Endothelial cell of umbilical vein (primary cell): ENCODE results near the gene BEST2. TPM values are rescaled to one million over a fixed set of nuclear protein-coding genes. Genes with fewer than 3 reads are reported as not detected.

ENCODE experiments used
- BruUV-seq: library from RNA; stranded (reverse); fragments of 400-500 nt; replicated peaks from 2 replicates; lab custom pipeline; 2021; lab: Mats Ljungman, UMichigan
- CTCF ChIA-PET: fragments of 300-600, 350-600 bp; sonication (Branson Sonifier 250); formaldehyde crosslinking; loops from one replicate; lab custom pipeline; 2021; ENCODE audit warnings: antibody characterized with exemption, inconsistent platforms; lab: Charles Lee
- POLR2A ChIA-PET: fragments of 300-600, 350-600 bp; sonication (Branson Sonifier 250); formaldehyde crosslinking; loops from one replicate; lab custom pipeline; 2021; ENCODE audit warnings: antibody characterized with exemption, inconsistent platforms; lab: Charles Lee
- DNase-seq: peaks from one replicate; pipeline ENCODE4 v3.0.0-alpha.2; 2011; ENCODE audit warnings: low read depth, low spot score
- FAIRE-seq: peaks from 2 replicates; lab custom pipeline; 2011; peaks lifted over from hg19 to GRCh38; lab: Jason Lieb, UNC
- H2AFZ ChIP-seq: 2 replicates; pipeline ENCODE4 v1.6.0; 2012; ENCODE audit warnings: low read depth, low read length, control low read depth, inconsistent platforms
- H3K27ac ChIP-seq: 2 replicates; pipeline ENCODE4 v1.5.1; 2011; ENCODE audit warnings: low read depth, mild to moderate bottlenecking, control low read depth, low read length, moderate library complexity; ENCODE audit not compliant: insufficient read depth
- H3K27me3 ChIP-seq, 2 experiments: 2 replicates each; pipeline versions ENCODE4 v1.6.0 to v1.6.1; 2011; ENCODE audit warnings: low read length in 2 of 2, mixed read lengths in 1 of 2; ENCODE audit not compliant: control insufficient read depth in 2 of 2, insufficient read depth in 2 of 2
- H3K36me3 ChIP-seq, 2 experiments: 2 replicates in 1 of 2; 3 replicates in 1 of 2; pipeline ENCODE4 v1.5.1; 2011; ENCODE audit warnings: low read length in 2 of 2, mild to moderate bottlenecking in 1 of 2, moderate library complexity in 1 of 2; ENCODE audit not compliant: control insufficient read depth in 2 of 2, insufficient read depth in 2 of 2; ENCODE audit errors: extremely low read depth in 1 of 2
- H3K4me1 ChIP-seq: 3 replicates; pipeline ENCODE4 v1.5.1; 2011; ENCODE audit warnings: mild to moderate bottlenecking, low read length; ENCODE audit not compliant: control insufficient read depth, insufficient read depth; ENCODE audit errors: extremely low read depth
- H3K4me2 ChIP-seq: 2 replicates; pipeline ENCODE4 v1.6.1; 2011; ENCODE audit warnings: low read length, control low read depth, mixed read lengths; ENCODE audit not compliant: insufficient read depth
- H3K4me3 ChIP-seq, 3 experiments: fragments of 200-600 bp in 1 of 3; sonication (generic), shearing (Covaris generic) in 1 of 3; replicated peaks in 1 of 3; 2 replicates each; pipeline ENCODE4 v1.5.1; 2011 to 2016; ENCODE audit warnings: control low read depth in 3 of 3, low read length in 3 of 3, mild to moderate bottlenecking in 2 of 3, inconsistent platforms in 1 of 3, low read depth in 1 of 3, moderate library complexity in 1 of 3; ENCODE audit not compliant: insufficient read depth in 1 of 3
- H3K79me2 ChIP-seq: 2 replicates; pipeline ENCODE4 v1.6.0; 2012; ENCODE audit warnings: low read length, inconsistent platforms; ENCODE audit not compliant: control insufficient read depth, insufficient read depth
- H3K9ac ChIP-seq: replicated peaks from 2 replicates; pipeline ENCODE3; 2011; ENCODE audit warnings: low read length, control low read depth; ENCODE audit not compliant: insufficient read depth; ENCODE audit errors: extremely low read depth
- H3K9me1 ChIP-seq: replicated peaks from 3 replicates; pipeline ENCODE4 v1.6.0; 2011; ENCODE audit warnings: mild to moderate bottlenecking, low read length; ENCODE audit not compliant: control insufficient read depth, insufficient read depth; ENCODE audit errors: extremely low read depth
- H3K9me3 ChIP-seq: replicated peaks from 2 replicates; pipeline ENCODE4 v1.5.1; 2012; ENCODE audit warnings: low read length, inconsistent platforms; ENCODE audit not compliant: control insufficient read depth, insufficient read depth
- H4K20me1 ChIP-seq: replicated peaks from 2 replicates; pipeline ENCODE3; 2011; ENCODE audit warnings: mild to moderate bottlenecking, low read length; ENCODE audit not compliant: control insufficient read depth, insufficient read depth; ENCODE audit errors: extremely low read depth
- EZH2 ChIP-seq: IDR thresholded peaks from 2 replicates; pipeline ENCODE4 v1.6.1; 2012; ENCODE audit warnings: borderline replicate concordance, low read depth, mild to moderate bottlenecking, moderate library complexity, low read length, inconsistent platforms; ENCODE audit not compliant: severe bottlenecking
- FOS ChIP-seq: IDR thresholded peaks from 2 replicates; pipeline ENCODE4 v1.6.1; 2011; ENCODE audit warnings: mild to moderate bottlenecking, low read length, moderate library complexity, borderline replicate concordance; ENCODE audit not compliant: insufficient read depth
- GATA2 ChIP-seq: IDR thresholded peaks from 2 replicates; pipeline ENCODE4 v1.7.0; 2011; ENCODE audit warnings: low read depth, mild to moderate bottlenecking, moderate library complexity, mixed read lengths, low read length; ENCODE audit not compliant: insufficient read length, insufficient read depth
- JUN ChIP-seq: IDR thresholded peaks from 2 replicates; pipeline ENCODE4 v1.6.1; 2011; ENCODE audit warnings: borderline replicate concordance, low read depth; ENCODE audit not compliant: insufficient read length, insufficient read depth
- MYC ChIP-seq: IDR thresholded peaks from one replicate; pipeline ENCODE4 v1.6.1; 2011; ENCODE audit warnings: mild to moderate bottlenecking, low read depth, low read length
- POLR2A ChIP-seq: IDR thresholded peaks from 2 replicates; pipeline ENCODE4 v1.6.1; 2012; ENCODE audit warnings: low read depth, mild to moderate bottlenecking, control low read depth, low read length
- POLR2AphosphoS5 ChIP-seq: IDR thresholded peaks from 2 replicates; pipeline ENCODE4 v1.6.1; 2012; ENCODE audit warnings: low read depth, mild to moderate bottlenecking, control low read depth, low read length, moderate library complexity; ENCODE audit not compliant: insufficient read depth
- dilution Hi-C: fragments of 300-500 bp; cut with MboI; formaldehyde crosslinking; loops from one replicate; pipeline ENCODE4 v1.15.0; 2019; ENCODE audit warnings: low sequenced_read_pairs; ENCODE audit not compliant: extremely low pct_ligation_motif_present
- intact Hi-C: fragments of 100-400 bp; cut with micrococcal nuclease; formaldehyde crosslinking; loops from one replicate; pipeline ENCODE4 v1.10.0; 2022
- polyA plus RNA-seq, 4 experiments: library from polyadenylated mRNA; depleted of rRNA in 3 of 4; stranded (reverse) in 3 of 4; unstranded in 1 of 4; fragments of >200 nt; gene quantifications; 2 replicates each; pipeline versions ENCODE4 v1.2.1 to v1.2.3, GENCODE V29; 2011 to 2012; ENCODE audit warnings: missing spikeins in 1 of 4
- total RNA-seq: library from RNA; stranded (reverse); gene quantifications from 2 replicates; pipeline ENCODE4 v1.2.3, GENCODE V29; 2021
- TF ChIP-seq, protein P1 (sequence below): IDR thresholded peaks from 2 replicates; pipeline ENCODE4 v1.6.1; 2011; ENCODE audit not compliant: insufficient read depth, insufficient read length
- TF ChIP-seq, protein P2 (sequence below), 2 donors: IDR thresholded peaks; 1 replicate in 1 of 2; 2 replicates in 1 of 2; pipeline ENCODE4 v1.5.1; 2011; ENCODE audit warnings: low read length in 2 of 2, mild to moderate bottlenecking in 2 of 2, moderate library complexity in 2 of 2, control low read depth in 1 of 2, inconsistent platforms in 1 of 2, low read depth in 1 of 2; ENCODE audit not compliant: insufficient read depth in 1 of 2; ENCODE audit errors: extremely low read depth in 1 of 2

Gene BEST2
- total and polyA plus RNA-seq, 2 donors (not counting 3 experiments of a cell fraction or from before 2014, with no cell fraction given): not detected

DNA sequence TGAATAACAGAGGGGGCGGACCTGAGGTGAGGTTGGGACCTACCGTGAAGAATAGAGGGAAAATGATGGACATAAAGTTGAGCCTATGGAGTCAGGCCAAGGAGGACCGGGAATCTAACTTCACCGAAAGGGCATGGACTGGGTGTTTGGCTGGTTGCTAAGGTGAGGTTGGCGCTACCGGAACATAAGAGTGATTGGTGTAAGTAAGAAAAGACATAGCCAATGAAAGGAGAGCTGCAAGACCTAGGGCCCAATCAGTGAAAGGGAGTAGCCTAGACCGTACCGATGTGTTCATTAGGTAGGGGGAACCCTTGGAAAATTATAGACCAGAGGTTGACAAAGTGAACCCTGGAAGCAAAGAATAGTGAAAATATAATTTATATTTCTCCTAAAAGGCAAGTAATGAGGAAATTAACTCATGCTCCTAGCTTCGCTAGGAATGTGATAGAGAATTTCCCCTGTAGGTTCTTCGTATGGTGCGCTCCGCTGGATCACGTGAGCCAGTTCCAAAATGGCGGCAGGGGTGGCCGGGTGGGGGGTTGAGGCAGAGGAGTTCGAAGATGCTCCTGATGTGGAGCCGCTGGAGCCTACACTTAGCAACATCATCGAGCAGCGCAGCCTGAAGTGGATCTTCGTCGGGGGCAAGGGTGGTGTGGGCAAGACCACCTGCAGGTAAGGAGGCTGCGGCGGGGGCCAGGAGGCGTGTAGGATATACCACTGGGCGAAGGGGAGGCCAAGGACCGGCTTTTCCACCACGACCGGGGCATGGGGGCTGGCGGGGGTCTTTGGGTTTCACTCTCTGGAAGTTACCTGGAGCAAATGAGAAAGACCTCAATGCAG, 14.4 kb upstream of the BEST2 start, which contains the start of gene GET3:
GET3 (plus strand) TSS at position 503 of the 840 bp plus-strand sequence; CDS start at position 512, 9 bp downstream.
- ChIA-PET CTCF (interaction anchor here (0.8 to 2.4 kb wide), 8 partner anchors 20 to 111 kb away, joined by 3 to 11 read pairs (median 4); no protein-coding TSS in a partner anchor), POLR2A (interaction anchor here (0.6 to 0.7 kb wide), 2 partner anchors 10 to 14 kb away, joined by 3 to 4 read pairs; no protein-coding TSS in a partner anchor)
- H3K9ac ChIP-seq: peak within 1 kb of the TSS; percentile 83
- H3K27ac ChIP-seq: peak within 1 kb of the TSS; percentile 87
- H2AFZ ChIP-seq: peak within 1 kb of the TSS; percentile 74
- peak within 1 kb of the TSS; percentile 79 for H3K4me2 ChIP-seq
- peaks cover 22% of the 10 kb centered on the region for H3K4me1 ChIP-seq
- H4K20me1 ChIP-seq: no peaks in the 10 kb centered on the region
- peak within 1 kb of the TSS; percentile 64 to 99 (median 69) for H3K4me3 ChIP-seq
- TF ChIP-seq FOS (no peak), JUN (no peak), POLR2AphosphoS5 (peak; percentile 77), POLR2A (peak; percentile 89), GATA2 (no peak), EZH2 (no peak), MYC (no peak)
- TF ChIP-seq, protein P1, sequence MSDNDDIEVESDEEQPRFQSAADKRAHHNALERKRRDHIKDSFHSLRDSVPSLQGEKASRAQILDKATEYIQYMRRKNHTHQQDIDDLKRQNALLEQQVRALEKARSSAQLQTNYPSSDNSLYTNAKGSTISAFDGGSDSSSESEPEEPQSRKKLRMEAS: peak; percentile 90
- TF ChIP-seq, protein P2, sequence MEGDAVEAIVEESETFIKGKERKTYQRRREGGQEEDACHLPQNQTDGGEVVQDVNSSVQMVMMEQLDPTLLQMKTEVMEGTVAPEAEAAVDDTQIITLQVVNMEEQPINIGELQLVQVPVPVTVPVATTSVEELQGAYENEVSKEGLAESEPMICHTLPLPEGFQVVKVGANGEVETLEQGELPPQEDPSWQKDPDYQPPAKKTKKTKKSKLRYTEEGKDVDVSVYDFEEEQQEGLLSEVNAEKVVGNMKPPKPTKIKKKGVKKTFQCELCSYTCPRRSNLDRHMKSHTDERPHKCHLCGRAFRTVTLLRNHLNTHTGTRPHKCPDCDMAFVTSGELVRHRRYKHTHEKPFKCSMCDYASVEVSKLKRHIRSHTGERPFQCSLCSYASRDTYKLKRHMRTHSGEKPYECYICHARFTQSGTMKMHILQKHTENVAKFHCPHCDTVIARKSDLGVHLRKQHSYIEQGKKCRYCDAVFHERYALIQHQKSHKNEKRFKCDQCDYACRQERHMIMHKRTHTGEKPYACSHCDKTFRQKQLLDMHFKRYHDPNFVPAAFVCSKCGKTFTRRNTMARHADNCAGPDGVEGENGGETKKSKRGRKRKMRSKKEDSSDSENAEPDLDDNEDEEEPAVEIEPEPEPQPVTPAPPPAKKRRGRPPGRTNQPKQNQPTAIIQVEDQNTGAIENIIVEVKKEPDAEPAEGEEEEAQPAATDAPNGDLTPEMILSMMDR (IDR thresholded peaks at IDR 0.05; ENCODE audit: extremely low read depth in 1 of 2, insufficient read depth in 1 of 2, low read depth in 1 of 2, low read length in 2 of 2): no peak
- H3K9me1 ChIP-seq: no peaks in the 10 kb centered on the region
- no peaks in the 10 kb centered on the region for H3K27me3 ChIP-seq
- peak; percentile 100 for FAIRE-seq
- H3K79me2 ChIP-seq: peaks cover 38% of the 10 kb centered on the region
- BruUV-seq: no TSS peak
- no peaks in the 10 kb centered on the region for H3K9me3 ChIP-seq
- intact Hi-C loops: loop anchor here (1.0 to 10.0 kb wide), 4 partner anchors 41 to 122 kb away; partner anchors contain the start of genes DHPS, FBXW9, RNASEH2A and ZNF490
- dilution Hi-C loops: no loop called here
- peak; percentile 100 for DNase-seq
- peaks cover 0 to 9% of the 10 kb centered on the region in 2 experiments for H3K36me3 ChIP-seq
